HG03575 (cell line): ENCODE measurements around the gene MYO1D.

ENCODE experiments used
- ATAC-seq: cut with Tn5 transposase; IDR thresholded peaks from one replicate; pipeline ENCODE4 v1.9.1; 2021; ENCODE audit not compliant: unreplicated experiment, insufficient number of reproducible peaks, low FRiP score; ENCODE audit errors: extremely low read depth

Gene MYO1D

DNA sequence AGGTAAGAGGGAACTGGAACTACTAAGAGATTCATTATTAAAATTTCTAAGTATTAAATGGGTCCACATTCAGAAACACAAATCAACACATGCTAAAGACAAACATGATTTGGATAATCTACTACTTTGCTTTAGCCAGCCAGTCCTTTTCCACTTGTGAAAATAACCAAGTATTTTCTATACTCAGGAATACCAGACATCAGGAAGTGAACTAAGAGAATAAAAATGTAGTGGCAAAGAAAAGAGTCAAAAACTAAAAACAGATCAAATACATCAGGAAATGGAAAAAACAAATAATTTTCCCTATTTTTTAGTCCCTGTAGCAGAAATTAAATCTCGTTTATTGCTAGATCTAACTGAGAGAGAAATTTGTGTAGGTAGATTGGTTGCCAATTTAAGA lies 78.0 kb downstream of the MYO1D start:
- ATAC-seq: no peak

DNA sequence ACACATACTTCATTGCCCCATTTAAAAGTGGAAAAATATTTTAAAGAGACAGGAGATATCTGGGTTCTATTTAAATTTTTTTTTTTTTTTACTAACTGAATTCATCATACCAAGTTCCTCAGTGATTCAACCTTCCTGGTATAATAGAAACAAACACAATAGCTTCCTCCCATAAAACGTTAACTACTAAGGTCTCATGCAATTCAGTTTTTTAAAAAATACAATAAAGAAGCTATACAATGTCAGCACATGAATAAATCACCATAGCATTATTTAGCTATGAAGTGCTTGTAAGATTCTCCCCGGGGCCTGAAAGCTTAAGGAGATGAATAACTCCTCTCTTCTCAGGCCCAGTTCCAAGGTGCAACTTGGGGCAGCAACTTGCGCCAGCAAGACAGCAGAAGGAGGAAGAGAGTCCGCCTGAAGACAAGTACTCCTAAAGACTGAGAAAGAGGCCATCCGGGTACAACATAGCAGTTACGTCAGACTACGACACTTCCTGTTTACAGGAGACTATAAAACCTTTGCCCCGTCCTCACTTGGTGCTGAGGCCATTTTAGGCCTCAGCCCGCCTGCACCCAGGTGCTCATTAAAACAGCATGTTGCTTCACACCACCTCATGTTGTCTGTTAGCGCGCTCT lies 81.5 kb downstream of the MYO1D start:
- no peak for ATAC-seq

GRCh38 chr17:32794533-32795246 lies 82.2 kb downstream of the MYO1D start:
- no peak for ATAC-seq

DNA sequence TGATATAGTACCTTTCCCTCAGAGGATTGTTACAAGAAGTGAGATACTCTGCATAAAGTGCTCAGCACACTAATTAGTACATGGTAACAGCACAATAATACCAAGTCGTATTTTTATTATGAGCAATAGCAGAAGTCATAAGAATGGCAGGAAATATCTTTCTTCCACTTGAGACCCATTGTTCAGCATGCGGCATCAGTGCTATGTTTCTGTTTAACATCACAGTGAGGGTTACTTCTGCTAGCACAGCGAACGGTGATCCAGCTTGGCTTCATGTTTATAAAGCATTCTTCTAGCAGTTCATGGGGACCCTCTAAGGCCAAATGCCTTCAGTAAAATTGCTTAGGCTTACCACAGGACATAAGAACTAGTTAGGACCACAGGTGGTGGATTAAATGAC lies 83.1 kb downstream of the MYO1D start:
- no peak for ATAC-seq

- no peak for ATAC-seq
Measured at GRCh38 chr17:32792207-32792606, 84.7 kb downstream of the MYO1D start.

GRCh38 chr17:32786169-32786568 lies 90.8 kb downstream of the MYO1D start:
- no peak for ATAC-seq

- ATAC-seq: no peak
Measured at GRCh38 chr17:32784113-32784512, 92.8 kb downstream of the MYO1D start.

GRCh38 chr17:32783602-32784001 lies 93.3 kb downstream of the MYO1D start:
- no peak for ATAC-seq

DNA sequence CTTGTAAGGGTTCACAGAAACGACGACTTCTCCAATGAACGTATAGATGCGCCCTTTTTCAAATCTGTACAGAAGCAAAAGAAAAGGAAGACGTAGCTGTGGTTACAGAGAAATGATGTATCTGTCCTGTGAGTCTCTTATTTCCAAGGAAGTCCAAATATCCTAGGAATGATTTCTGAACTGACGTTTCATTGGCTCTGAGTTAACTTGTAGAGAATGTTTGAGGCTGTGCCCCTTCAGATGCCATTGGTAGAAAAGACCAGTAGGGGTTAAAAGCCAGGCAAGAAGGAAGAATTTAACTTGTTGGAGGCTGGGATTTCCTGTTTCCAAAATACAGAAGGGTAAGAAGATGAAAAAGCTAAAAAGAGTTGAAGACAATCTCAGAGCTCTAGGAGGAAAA lies 96.2 kb downstream of the MYO1D start:
- no peak for ATAC-seq

- no peak for ATAC-seq
Measured at GRCh38 chr17:32777922-32778321, 99.0 kb downstream of the MYO1D start.

GRCh38 chr17:32777436-32777835 lies 99.5 kb downstream of the MYO1D start:
- ATAC-seq: no peak

- ATAC-seq: no peak
Measured at GRCh38 chr17:32774695-32775084, 102.2 kb downstream of the MYO1D start.

- ATAC-seq: no peak
Measured at GRCh38 chr17:32773856-32774694, 102.8 kb downstream of the MYO1D start.

- ATAC-seq: no peak
Measured at GRCh38 chr17:32772453-32773025, 104.4 kb downstream of the MYO1D start.

DNA sequence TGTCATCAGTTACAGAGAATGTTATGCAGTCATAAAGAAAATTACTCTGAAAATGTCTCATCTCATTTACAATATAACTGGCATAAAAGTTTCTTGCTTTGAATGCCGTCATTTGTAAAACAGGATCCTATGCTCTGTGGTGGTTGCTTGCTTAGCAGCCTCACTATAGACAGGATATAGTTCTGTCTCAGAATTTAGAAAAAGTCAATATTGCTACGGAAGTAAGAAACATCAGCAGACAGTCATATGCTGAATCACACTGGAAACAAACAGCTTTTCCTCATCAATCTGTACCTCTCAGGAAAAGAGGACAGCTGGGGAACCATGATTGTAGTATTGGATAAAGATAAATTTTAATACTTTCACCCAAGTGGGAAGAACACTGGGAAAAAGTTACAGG lies 105.5 kb downstream of the MYO1D start:
- no peak for ATAC-seq

- no peak for ATAC-seq
Measured at GRCh38 chr17:32769846-32770245, 107.1 kb downstream of the MYO1D start.

DNA sequence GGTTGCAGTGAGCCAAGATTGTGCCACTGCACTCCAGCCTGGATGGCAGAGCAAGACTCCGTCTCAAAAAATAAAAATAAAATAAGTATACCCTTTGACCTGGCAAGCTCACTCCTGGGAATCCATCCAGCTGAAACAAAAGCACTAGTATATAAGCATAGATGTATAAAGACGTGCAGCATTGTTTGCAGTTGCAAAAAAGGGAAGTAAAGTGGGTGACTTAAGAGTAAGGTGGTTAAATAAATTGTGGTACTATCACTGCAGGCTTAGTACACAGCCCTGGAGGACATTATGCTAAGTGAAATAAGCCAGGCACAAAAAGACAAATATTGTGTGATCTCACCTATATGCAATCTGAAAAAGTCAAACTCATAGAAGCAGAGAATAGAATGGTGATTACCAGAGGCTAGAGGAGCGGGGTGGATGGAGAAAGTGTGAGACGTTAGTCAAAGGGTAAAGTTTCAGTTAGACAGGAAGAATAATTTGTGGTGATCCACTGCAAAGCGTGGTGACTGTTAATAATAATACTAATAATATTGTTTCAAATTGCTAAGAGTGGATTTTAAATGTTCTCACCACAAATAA lies 113.0 kb downstream of the MYO1D start:
- ATAC-seq: no peak

- no peak for ATAC-seq
Measured at GRCh38 chr17:32759476-32759875, 117.4 kb downstream of the MYO1D start.

DNA sequence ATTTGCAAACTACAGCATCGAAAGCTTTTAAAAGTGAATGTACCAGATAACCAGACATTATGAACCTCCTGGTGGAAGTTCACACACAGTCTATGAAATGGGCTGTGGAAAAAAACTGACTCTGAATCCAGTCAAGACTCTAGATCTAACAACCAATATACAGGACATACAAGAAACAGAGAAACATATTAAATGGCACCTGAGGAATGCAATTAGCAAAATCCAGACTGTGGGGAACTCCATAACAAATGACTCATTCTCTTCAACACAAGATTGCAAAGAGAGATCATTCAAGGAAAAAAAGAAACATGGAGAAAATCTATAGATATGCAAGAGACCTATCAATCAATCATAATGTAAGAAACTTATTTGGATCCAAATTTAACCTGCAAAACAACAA lies 119.0 kb downstream of the MYO1D start:
- no peak for ATAC-seq
